K562 (cell line): ENCODE results near the gene RIN3.

Source experiments
- GTF2B ChIP-seq: IDR thresholded peaks from 2 replicates; pipeline ENCODE4 v1.6.1; 2011; ENCODE audit not compliant: insufficient read length; ENCODE audit errors: extremely low read depth
- NFXL1 ChIP-seq: fragments of 450-650 bp; formaldehyde crosslinking; IDR thresholded peaks from 2 replicates; pipeline ENCODE4 v1.4.0; 2021; ENCODE audit warnings: mild to moderate bottlenecking
- TF ChIP-seq, protein P1 (sequence below), 3 experiments: IDR thresholded peaks in 2 of 3; conservative IDR thresholded peaks in 1 of 3; 2 replicates each; pipeline ENCODE4 v1.5.1; 2011 to 2012; ENCODE audit warnings: low read length in 3 of 3, mild to moderate bottlenecking in 3 of 3, control low read depth in 2 of 3, improper control_type of control experiment in 1 of 3, inconsistent platforms in 1 of 3, low read depth in 1 of 3, mixed read lengths in 1 of 3, moderate library complexity in 1 of 3; ENCODE audit not compliant: insufficient read depth in 2 of 3

- TF ChIP-seq NFXL1 (CRISPR knock-in tag): no peak
- TF ChIP-seq GTF2B: no peak
- TF ChIP-seq, protein P1, sequence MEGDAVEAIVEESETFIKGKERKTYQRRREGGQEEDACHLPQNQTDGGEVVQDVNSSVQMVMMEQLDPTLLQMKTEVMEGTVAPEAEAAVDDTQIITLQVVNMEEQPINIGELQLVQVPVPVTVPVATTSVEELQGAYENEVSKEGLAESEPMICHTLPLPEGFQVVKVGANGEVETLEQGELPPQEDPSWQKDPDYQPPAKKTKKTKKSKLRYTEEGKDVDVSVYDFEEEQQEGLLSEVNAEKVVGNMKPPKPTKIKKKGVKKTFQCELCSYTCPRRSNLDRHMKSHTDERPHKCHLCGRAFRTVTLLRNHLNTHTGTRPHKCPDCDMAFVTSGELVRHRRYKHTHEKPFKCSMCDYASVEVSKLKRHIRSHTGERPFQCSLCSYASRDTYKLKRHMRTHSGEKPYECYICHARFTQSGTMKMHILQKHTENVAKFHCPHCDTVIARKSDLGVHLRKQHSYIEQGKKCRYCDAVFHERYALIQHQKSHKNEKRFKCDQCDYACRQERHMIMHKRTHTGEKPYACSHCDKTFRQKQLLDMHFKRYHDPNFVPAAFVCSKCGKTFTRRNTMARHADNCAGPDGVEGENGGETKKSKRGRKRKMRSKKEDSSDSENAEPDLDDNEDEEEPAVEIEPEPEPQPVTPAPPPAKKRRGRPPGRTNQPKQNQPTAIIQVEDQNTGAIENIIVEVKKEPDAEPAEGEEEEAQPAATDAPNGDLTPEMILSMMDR (IDR thresholded peaks at IDR 0.05 in 2 of 3, conservative IDR thresholded peaks at IDR 0.05 in 1 of 3; ENCODE audit: insufficient read depth in 2 of 3, low read depth in 1 of 3, low read length in 3 of 3): no peak
These were observed 5.9 kb downstream of the RIN3 start for GRCh38 chr14:92519246-92520101.
